Activated T-cell treated with anti-CD3 and anti-CD28 coated beads, Interleukin-2, amount 50 U/mL, for 1 hour (primary cell): ENCODE results near the gene MAN1A1.

Experiments used
- DNase-seq: peaks from one replicate; pipeline ENCODE4 v3.0.0-alpha.2; 2020

The MAN1A1 gene

GRCh38 chr6:119267126-119267905 is 82.2 kb downstream of the MAN1A1 start:
- DNase-seq, result no peak

- DNase-seq, result no peak
Measured at GRCh38 chr6:119264854-119265397, 84.6 kb downstream of the MAN1A1 start.

- no peak for DNase-seq
Measured at GRCh38 chr6:119262612-119263011, 86.9 kb downstream of the MAN1A1 start.

- DNase-seq, result no peak
Measured at GRCh38 chr6:119261944-119262284, 87.6 kb downstream of the MAN1A1 start.

GRCh38 chr6:119259027-119259426 is 90.5 kb downstream of the MAN1A1 start:
- no peak for DNase-seq

- no peak for DNase-seq
Measured at GRCh38 chr6:119257726-119258125, 91.8 kb downstream of the MAN1A1 start.

- DNase-seq, result no peak
Measured at GRCh38 chr6:119256978-119257462, 92.5 kb downstream of the MAN1A1 start.

GRCh38 chr6:119256392-119256791 is 93.2 kb downstream of the MAN1A1 start:
- DNase-seq, result no peak

GRCh38 chr6:119255492-119255891 is 94.1 kb downstream of the MAN1A1 start:
- DNase-seq, result no peak

GRCh38 chr6:119250036-119250435 is 99.5 kb downstream of the MAN1A1 start:
- no peak for DNase-seq

GRCh38 chr6:119249319-119249718 is 100.2 kb downstream of the MAN1A1 start:
- no peak for DNase-seq

- DNase-seq, result no peak
Measured at GRCh38 chr6:119247504-119247903, 102.1 kb downstream of the MAN1A1 start.

GRCh38 chr6:119243657-119244056 is 105.9 kb downstream of the MAN1A1 start:
- no peak for DNase-seq

- no peak for DNase-seq
Measured at GRCh38 chr6:119243037-119243436, 106.5 kb downstream of the MAN1A1 start.

GRCh38 chr6:119241540-119242309 is 107.8 kb downstream of the MAN1A1 start:
- DNase-seq, result no peak

- DNase-seq, result no peak
Measured at GRCh38 chr6:119241111-119241465, 108.5 kb downstream of the MAN1A1 start.

- DNase-seq, result no peak
Measured at GRCh38 chr6:119240257-119241110, 109.1 kb downstream of the MAN1A1 start.

- no peak for DNase-seq
Measured at GRCh38 chr6:119237177-119237715, 112.3 kb downstream of the MAN1A1 start.

GRCh38 chr6:119234941-119235340 is 114.6 kb downstream of the MAN1A1 start:
- DNase-seq, result no peak

- no peak for DNase-seq
Measured at GRCh38 chr6:119234457-119234856, 115.1 kb downstream of the MAN1A1 start.

- no peak for DNase-seq
Measured at GRCh38 chr6:119233312-119233984, 116.1 kb downstream of the MAN1A1 start.

- DNase-seq, result no peak
Measured at GRCh38 chr6:119231394-119231793, 118.2 kb downstream of the MAN1A1 start.
